Activated CD4-positive, alpha-beta T cell treated with anti-CD3 and anti-CD28 coated beads, Interleukin-2, amount 10 ng/mL, durations not matched to agents 24 days and 14 days (primary cell): ENCODE data around the gene DAW1. TPM values are rescaled to one million over a fixed set of nuclear protein-coding genes. Genes with fewer than 3 reads are reported as not detected.
"Not testable (repeated sequence)": the region's sequence is repeated elsewhere in the genome, so short reads cannot be mapped to it uniquely, and the experiment has no call there.

Source experiments
- DNase-seq: peaks from one replicate; pipeline ENCODE4 v3.0.0; 2022
- H3K27ac Mint-ChIP-seq: one replicate; pipeline ENCODE4 v1.8.0; 2022; ENCODE audit warnings: mild to moderate bottlenecking, mixed read lengths
- H3K27me3 Mint-ChIP-seq: one replicate; pipeline ENCODE4 v1.8.0; 2022; ENCODE audit warnings: mixed read lengths
- H3K36me3 Mint-ChIP-seq: one replicate; pipeline ENCODE4 v1.8.0; 2022; ENCODE audit warnings: low read depth, mild to moderate bottlenecking, mixed read lengths
- H3K4me1 Mint-ChIP-seq: one replicate; pipeline ENCODE4 v1.8.0; 2021; ENCODE audit warnings: mixed read lengths
- H3K4me3 Mint-ChIP-seq: one replicate; pipeline ENCODE4 v1.8.0; 2022; ENCODE audit warnings: mild to moderate bottlenecking, moderate library complexity, mixed read lengths
- H3K9me3 Mint-ChIP-seq: one replicate; pipeline ENCODE4 v1.8.0; 2021; ENCODE audit warnings: mixed read lengths
- intact Hi-C: fragments of 100-400 bp; cut with micrococcal nuclease; formaldehyde crosslinking; loops from one replicate; pipeline ENCODE4 v1.15.1; 2023
- total RNA-seq: library from RNA; stranded (reverse); gene quantifications from 2 replicates; pipeline ENCODE4 v1.2.3, GENCODE V29; 2022

DAW1 gene
- total RNA-seq, 1 donor from 2014 or later, result not detected

- no peak overlapping the region for H3K27ac Mint-ChIP-seq
- no peaks in the 10 kb centered on the region for H3K27me3 Mint-ChIP-seq
- no peaks in the 10 kb centered on the region for H3K36me3 Mint-ChIP-seq
- no peaks in the 10 kb centered on the region for H3K4me1 Mint-ChIP-seq
- H3K9me3 Mint-ChIP-seq, result no peaks in the 10 kb centered on the region
- H3K4me3 Mint-ChIP-seq, result no peak overlapping the region
- intact Hi-C loops, result no loop called here
- DNase-seq, result no peak
Observed at GRCh38 chr2:227906991-227907390, 35.6 kb downstream of the DAW1 start.

- H3K4me3 Mint-ChIP-seq, result no peak overlapping the region
- no peaks in the 10 kb centered on the region for H3K27me3 Mint-ChIP-seq
- H3K27ac Mint-ChIP-seq, result no peak overlapping the region
- DNase-seq, result no peak
- intact Hi-C loops, result no loop called here
- H3K36me3 Mint-ChIP-seq, result no peaks in the 10 kb centered on the region
- no peaks in the 10 kb centered on the region for H3K9me3 Mint-ChIP-seq
- H3K4me1 Mint-ChIP-seq, result no peaks in the 10 kb centered on the region
Observed at GRCh38 chr2:227908266-227909054, 37.0 kb downstream of the DAW1 start.

DNA sequence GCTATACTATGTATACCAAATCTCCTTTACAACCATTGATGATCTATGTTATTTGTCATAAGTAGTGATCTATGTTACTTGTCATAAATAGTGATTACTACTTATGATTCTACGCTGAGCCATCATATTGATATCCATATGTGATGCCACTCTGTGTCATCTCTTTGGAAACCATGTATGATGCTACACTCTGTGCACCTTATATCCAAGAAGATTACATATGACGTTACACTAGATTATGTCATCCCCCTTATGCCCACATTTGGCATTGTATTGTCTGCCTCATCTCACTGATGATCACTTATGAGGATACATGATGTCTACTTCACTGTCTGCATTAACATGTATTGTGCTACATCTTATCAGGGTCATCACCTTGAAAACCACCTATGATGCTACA is 42.9 kb downstream of the DAW1 start:
- intact Hi-C loops, result no loop called here
- Mint-ChIP-seq H3K4me1 (no peaks in the 10 kb centered on the region), H3K27me3 (no peaks in the 10 kb centered on the region), H3K4me3 (no peak overlapping the region), H3K36me3 (no peaks in the 10 kb centered on the region), H3K27ac (no peak overlapping the region), H3K9me3 (no peaks in the 10 kb centered on the region)
- DNase-seq, result no peak

- Mint-ChIP-seq H3K27me3 (no peaks in the 10 kb centered on the region), H3K4me3 (no peak overlapping the region), H3K27ac (no peak overlapping the region), H3K9me3 (no peaks in the 10 kb centered on the region), H3K36me3 (no peaks in the 10 kb centered on the region), H3K4me1 (no peaks in the 10 kb centered on the region)
- intact Hi-C loops, result no loop called here
- no peak for DNase-seq
Observed at GRCh38 chr2:227921648-227922047, 50.2 kb downstream of the DAW1 start.

GRCh38 chr2:227932001-227932400 is 60.6 kb downstream of the DAW1 start:
- no peaks in the 10 kb centered on the region for H3K36me3 Mint-ChIP-seq

DNA sequence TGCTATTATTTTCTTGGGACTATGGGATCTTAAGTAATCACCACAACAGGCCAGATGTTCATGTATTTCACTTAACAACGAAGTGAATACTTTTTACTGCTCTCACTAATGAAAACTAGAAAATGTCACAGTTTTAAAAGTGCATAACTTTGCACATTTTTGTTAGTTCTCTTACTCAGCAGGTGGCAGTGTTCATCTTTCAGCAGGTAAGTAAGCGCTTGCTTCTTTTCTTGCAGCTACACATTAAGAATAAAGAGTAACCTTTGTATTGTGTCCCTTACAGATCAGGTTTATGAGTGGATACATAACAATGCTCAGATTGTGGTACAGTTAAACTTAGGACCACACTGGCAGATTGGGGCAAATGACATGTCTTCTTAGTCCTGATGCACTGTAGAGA is 61.0 kb downstream of the DAW1 start:
- H3K9me3 Mint-ChIP-seq, result no peaks in the 10 kb centered on the region

More at GRCh38 chr2:227932001-227932400, 60.6 kb downstream of the DAW1 start:
- intact Hi-C loops, result no loop called here
- Mint-ChIP-seq H3K27me3 (peaks cover 2% of the 10 kb centered on the region), H3K4me3 (no peak overlapping the region), H3K4me1 (no peaks in the 10 kb centered on the region), H3K27ac (no peak overlapping the region), H3K9me3 (peaks cover 4% of the 10 kb centered on the region)
- no peak for DNase-seq

GRCh38 chr2:227933884-227934283 is 62.5 kb downstream of the DAW1 start:
- no peaks in the 10 kb centered on the region for H3K4me1 Mint-ChIP-seq
- peaks cover 2% of the 10 kb centered on the region for H3K27me3 Mint-ChIP-seq
- no peak for DNase-seq
- H3K27ac Mint-ChIP-seq, result no peak overlapping the region
- no peaks in the 10 kb centered on the region for H3K9me3 Mint-ChIP-seq
- H3K36me3 Mint-ChIP-seq, result no peaks in the 10 kb centered on the region
- intact Hi-C loops, result no loop called here
- H3K4me3 Mint-ChIP-seq, result no peak overlapping the region

More for the DNA sequence above, 61.0 kb downstream of the DAW1 start:
- H3K36me3 Mint-ChIP-seq, result no peaks in the 10 kb centered on the region
- H3K4me3 Mint-ChIP-seq, result no peak overlapping the region
- no peak overlapping the region for H3K27ac Mint-ChIP-seq
- H3K27me3 Mint-ChIP-seq, result peaks cover 2% of the 10 kb centered on the region
- DNase-seq, result no peak
- no peaks in the 10 kb centered on the region for H3K4me1 Mint-ChIP-seq
- intact Hi-C loops, result no loop called here

DNA sequence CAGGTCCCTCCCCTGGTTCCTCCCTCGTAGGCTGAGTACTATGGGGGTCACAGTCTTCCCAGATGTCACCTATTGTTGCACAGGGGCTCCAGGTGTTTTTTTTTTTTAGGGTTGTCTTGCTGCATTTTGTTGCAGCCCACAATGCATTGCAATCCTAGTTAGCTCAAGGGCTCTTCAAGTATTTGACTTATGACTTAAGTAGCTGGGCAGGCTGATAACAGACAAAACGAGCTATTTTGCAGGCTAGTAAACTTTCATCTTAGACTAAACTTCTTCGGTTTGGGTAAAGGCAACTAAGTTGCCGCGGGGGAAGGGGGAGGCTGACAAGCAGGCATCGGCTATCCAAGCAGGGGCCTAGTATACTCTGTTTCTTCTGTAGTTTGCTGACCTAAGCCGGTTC is 64.8 kb downstream of the DAW1 start:
- H3K4me3 Mint-ChIP-seq, H3K9me3 Mint-ChIP-seq, intact Hi-C loops, H3K4me1 Mint-ChIP-seq, DNase-seq, H3K27ac Mint-ChIP-seq, H3K27me3 Mint-ChIP-seq, H3K36me3 Mint-ChIP-seq: not testable (repeated sequence)

- H3K9me3 Mint-ChIP-seq, result no peaks in the 10 kb centered on the region
- H3K36me3 Mint-ChIP-seq, result no peaks in the 10 kb centered on the region
Observed at GRCh38 chr2:227939271-227940027, 68.0 kb downstream of the DAW1 start.

DNA sequence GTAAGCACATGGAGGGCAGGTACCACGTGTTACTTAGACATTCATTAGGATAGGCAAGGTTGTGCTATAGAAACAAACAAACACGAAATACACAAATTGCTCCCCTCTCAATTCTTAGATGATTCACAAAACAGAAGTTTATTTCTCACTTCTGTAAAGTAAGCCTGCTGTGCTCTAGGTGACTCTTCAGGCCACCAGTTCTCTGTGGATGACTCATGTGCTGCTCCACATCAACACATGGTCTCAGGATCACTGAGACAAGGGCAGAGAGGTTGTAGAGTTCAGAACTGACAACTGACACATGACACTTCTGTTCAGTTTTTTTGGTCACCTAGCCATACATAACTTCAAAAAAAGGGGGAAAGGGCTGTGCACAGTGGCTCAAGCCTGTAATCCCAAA is 70.6 kb downstream of the DAW1 start:
- Mint-ChIP-seq H3K27me3 (no peaks in the 10 kb centered on the region), H3K9me3 (no peaks in the 10 kb centered on the region), H3K36me3 (no peaks in the 10 kb centered on the region), H3K4me3 (no peak overlapping the region), H3K27ac (no peak overlapping the region), H3K4me1 (no peaks in the 10 kb centered on the region)
- intact Hi-C loops, result no loop called here
- no peak for DNase-seq

More at GRCh38 chr2:227939271-227940027, 68.0 kb downstream of the DAW1 start:
- no peaks in the 10 kb centered on the region for H3K4me1 Mint-ChIP-seq
- H3K27me3 Mint-ChIP-seq, result no peaks in the 10 kb centered on the region
- H3K27ac Mint-ChIP-seq, result no peak overlapping the region
- intact Hi-C loops, result no loop called here
- no peak overlapping the region for H3K4me3 Mint-ChIP-seq
- DNase-seq, result no peak

- no peak for DNase-seq
- no peak overlapping the region for H3K27ac Mint-ChIP-seq
- intact Hi-C loops, result no loop called here
- H3K4me3 Mint-ChIP-seq, result no peak overlapping the region
- H3K36me3 Mint-ChIP-seq, result no peaks in the 10 kb centered on the region
- H3K27me3 Mint-ChIP-seq, result no peaks in the 10 kb centered on the region
- no peaks in the 10 kb centered on the region for H3K4me1 Mint-ChIP-seq
- no peaks in the 10 kb centered on the region for H3K9me3 Mint-ChIP-seq
Observed at GRCh38 chr2:227942965-227943364, 71.5 kb downstream of the DAW1 start.

DNA sequence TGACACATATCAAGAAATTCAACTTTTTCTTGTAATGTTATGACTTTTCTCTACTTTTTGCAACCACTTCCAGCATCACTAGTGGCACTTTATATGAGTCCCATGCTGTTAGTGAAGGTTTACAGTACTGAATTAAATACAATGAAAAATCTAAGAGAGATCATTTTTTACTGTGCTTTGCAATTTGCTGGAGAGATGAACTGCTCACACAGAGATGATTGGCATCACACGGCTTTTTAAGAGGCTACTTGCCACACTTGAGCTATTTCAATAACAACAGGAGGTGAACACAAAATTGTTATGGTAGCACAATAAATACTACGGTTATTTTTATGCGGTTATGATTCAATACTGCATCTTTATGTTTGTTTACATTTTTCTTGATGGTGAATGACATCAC is 88.9 kb downstream of the DAW1 start:
- no peaks in the 10 kb centered on the region for H3K36me3 Mint-ChIP-seq
- peaks cover 3% of the 10 kb centered on the region for H3K9me3 Mint-ChIP-seq
- H3K27ac Mint-ChIP-seq, result no peak overlapping the region
- DNase-seq, result no peak
- no peak overlapping the region for H3K4me3 Mint-ChIP-seq
- no peaks in the 10 kb centered on the region for H3K4me1 Mint-ChIP-seq
- intact Hi-C loops, result no loop called here
- no peaks in the 10 kb centered on the region for H3K27me3 Mint-ChIP-seq

- intact Hi-C loops, result no loop called here
- Mint-ChIP-seq H3K4me1 (no peaks in the 10 kb centered on the region), H3K9me3 (no peaks in the 10 kb centered on the region), H3K27ac (no peak overlapping the region), H3K27me3 (no peaks in the 10 kb centered on the region), H3K36me3 (no peaks in the 10 kb centered on the region), H3K4me3 (no peak overlapping the region)
- DNase-seq, result no peak
Observed at GRCh38 chr2:227971619-227972230, 100.3 kb downstream of the DAW1 start.

GRCh38 chr2:227973241-227973640 is 101.8 kb downstream of the DAW1 start:
- H3K36me3 Mint-ChIP-seq, result no peaks in the 10 kb centered on the region
- H3K9me3 Mint-ChIP-seq, result no peaks in the 10 kb centered on the region
- no peaks in the 10 kb centered on the region for H3K4me1 Mint-ChIP-seq
- intact Hi-C loops, result no loop called here
- no peak overlapping the region for H3K27ac Mint-ChIP-seq
- no peaks in the 10 kb centered on the region for H3K27me3 Mint-ChIP-seq
- no peak overlapping the region for H3K4me3 Mint-ChIP-seq
- no peak for DNase-seq
